KOPT-K1 (cell line): ENCODE measurements around the gene RPP14.
"Not testable (repeated sequence)": the region's sequence is repeated elsewhere in the genome, so short reads cannot be mapped to it uniquely, and the experiment has no call there.

Experiments
- H3K27ac ChIP-seq: fragments of 200-600 bp; sonication (generic); 2 replicates; pipeline ENCODE4 v1.5.1; 2016; ENCODE audit warnings: antibody characterized with exemption, mild to moderate bottlenecking, low read depth, low read length; ENCODE audit not compliant: poor library complexity, severe bottlenecking
- H3K36me3 ChIP-seq: fragments of 200-600 bp; sonication (generic); 2 replicates; pipeline ENCODE4 v1.5.1; 2017; ENCODE audit warnings: antibody characterized with exemption, mild to moderate bottlenecking, low read length, moderate library complexity; ENCODE audit not compliant: insufficient read depth
- H3K9me3 ChIP-seq: fragments of 200-600 bp; sonication (generic); 2 replicates; pipeline ENCODE4 v1.5.1; 2017; ENCODE audit warnings: antibody characterized with exemption, low read length, mild to moderate bottlenecking; ENCODE audit not compliant: insufficient read depth, poor library complexity, severe bottlenecking

RPP14 gene

DNA sequence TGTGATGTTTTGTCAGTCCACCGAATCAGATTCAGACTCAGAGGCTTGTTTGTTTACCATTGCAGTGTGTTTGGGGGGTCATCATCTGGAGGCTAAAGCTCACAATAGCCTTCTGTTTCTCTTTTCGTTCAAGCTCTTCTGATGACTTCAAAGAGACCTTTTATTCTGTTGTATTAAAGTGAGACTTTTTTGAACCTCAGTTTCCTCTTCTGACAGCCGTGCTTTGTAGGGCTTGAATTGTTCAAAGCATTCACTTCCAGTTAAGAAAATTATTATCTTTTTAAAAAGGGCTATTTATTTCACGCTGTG is 27.9 kb downstream of the RPP14 start:
- H3K9me3 ChIP-seq, result no peaks in the 10 kb centered on the region
- peaks cover 29% of the 10 kb centered on the region for H3K36me3 ChIP-seq
- H3K27ac ChIP-seq, result peak overlapping the region; percentile 86

DNA sequence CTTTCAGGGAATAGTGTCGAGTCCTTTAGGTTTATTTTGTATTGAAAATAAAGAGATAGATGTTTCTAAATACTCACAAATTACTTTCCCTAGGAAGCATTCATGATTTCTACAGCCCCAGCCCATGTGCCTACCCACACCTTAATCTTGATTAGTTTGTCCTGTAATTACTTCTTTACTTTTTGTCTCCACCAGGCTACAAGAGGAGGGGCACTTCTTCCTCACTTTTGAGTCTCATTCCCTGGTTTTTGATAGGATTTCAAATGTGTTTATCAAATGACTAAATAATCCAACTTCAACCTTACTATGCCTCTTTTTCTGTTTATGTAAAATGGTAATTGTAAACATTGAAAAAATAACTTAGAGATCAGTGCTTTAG is 28.4 kb downstream of the RPP14 start:
- Histone ChIP-seq H3K36me3 (peaks cover 34% of the 10 kb centered on the region), H3K9me3 (no peaks in the 10 kb centered on the region), H3K27ac (peak overlapping the region; percentile 86)

GRCh38 chr3:58335652-58335947 is 29.6 kb downstream of the RPP14 start:
- no peaks in the 10 kb centered on the region for H3K9me3 ChIP-seq
- peak overlapping the region; percentile 86 for H3K27ac ChIP-seq
- H3K36me3 ChIP-seq, result peaks cover 44% of the 10 kb centered on the region

- Histone ChIP-seq H3K27ac (peak overlapping the region; percentile 37), H3K9me3 (no peaks in the 10 kb centered on the region), H3K36me3 (peaks cover 51% of the 10 kb centered on the region)
Measured at GRCh38 chr3:58336135-58336882, 30.3 kb downstream of the RPP14 start.

DNA sequence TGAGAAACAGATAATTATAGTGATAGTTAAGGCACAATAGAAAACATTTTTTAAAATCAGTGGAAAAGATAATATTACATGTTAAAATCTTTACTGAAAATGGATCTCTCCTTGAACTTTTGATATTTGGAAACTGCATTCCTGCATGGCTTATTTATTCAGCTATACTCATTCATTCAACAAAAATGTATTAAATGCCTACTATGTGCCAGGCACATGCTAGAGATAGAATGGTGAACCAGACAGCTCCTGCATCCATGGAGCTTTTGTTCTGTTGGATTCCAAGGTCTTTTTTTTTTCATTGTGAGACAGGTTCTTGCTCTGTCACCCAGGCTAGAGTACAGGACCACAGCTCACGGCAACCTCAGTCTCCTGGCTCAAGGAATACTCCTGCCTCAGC is 31.1 kb downstream of the RPP14 start:
- no peaks in the 10 kb centered on the region for H3K9me3 ChIP-seq
- H3K27ac ChIP-seq, result no peak overlapping the region
- peaks cover 60% of the 10 kb centered on the region for H3K36me3 ChIP-seq

- H3K27ac ChIP-seq, H3K9me3 ChIP-seq: not testable (repeated sequence)
- H3K36me3 ChIP-seq, result peaks cover 77% of the 10 kb centered on the region
Measured at GRCh38 chr3:58339146-58339545, 33.1 kb downstream of the RPP14 start.

DNA sequence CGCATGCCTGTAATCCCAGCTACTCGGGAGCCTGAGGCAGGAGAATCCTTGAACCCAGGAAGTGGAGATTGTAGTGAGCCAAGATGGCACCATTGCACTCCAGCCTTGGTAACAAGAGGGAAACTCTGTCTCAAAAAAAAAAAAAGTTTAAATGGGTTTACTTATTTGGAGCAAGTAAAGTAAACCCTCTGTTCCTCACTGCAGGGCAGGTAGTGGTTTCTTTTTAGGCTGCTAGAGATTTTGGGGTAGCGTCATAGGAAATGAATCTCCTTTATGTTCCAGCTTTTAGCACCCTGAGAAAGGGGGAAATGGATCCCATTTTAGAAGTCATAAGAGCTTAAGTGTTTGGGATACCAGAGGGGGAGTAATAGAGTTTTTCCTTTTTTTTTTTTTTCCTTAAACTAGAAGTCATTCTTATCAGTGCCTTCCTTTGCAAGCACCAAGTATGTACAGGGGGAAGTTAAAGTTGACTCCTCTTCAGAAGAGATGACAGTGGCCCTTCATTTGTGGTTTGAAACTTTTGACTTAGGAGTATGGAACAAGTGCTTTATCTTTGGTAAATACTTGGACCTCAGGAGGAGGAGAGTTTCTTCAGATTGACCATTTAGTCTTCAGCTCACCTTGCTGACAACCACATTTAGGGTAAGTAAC is 34.7 kb downstream of the RPP14 start:
- Histone ChIP-seq H3K27ac (peak overlapping the region; percentile 62), H3K9me3 (no peaks in the 10 kb centered on the region), H3K36me3 (peaks cover 77% of the 10 kb centered on the region)

GRCh38 chr3:58341376-58341775 is 35.3 kb downstream of the RPP14 start:
- Histone ChIP-seq H3K27ac (peak overlapping the region; percentile 62), H3K9me3 (no peaks in the 10 kb centered on the region), H3K36me3 (peaks cover 73% of the 10 kb centered on the region)

- Histone ChIP-seq H3K27ac (peak overlapping the region; percentile 98), H3K9me3 (no peaks in the 10 kb centered on the region), H3K36me3 (peaks cover 60% of the 10 kb centered on the region)
Measured at GRCh38 chr3:58342676-58343075, 36.6 kb downstream of the RPP14 start.

GRCh38 chr3:58345457-58345856 is 39.4 kb downstream of the RPP14 start:
- peak overlapping the region; percentile 98 for H3K27ac ChIP-seq
- H3K36me3 ChIP-seq, result peaks cover 41% of the 10 kb centered on the region
- H3K9me3 ChIP-seq, result no peaks in the 10 kb centered on the region

DNA sequence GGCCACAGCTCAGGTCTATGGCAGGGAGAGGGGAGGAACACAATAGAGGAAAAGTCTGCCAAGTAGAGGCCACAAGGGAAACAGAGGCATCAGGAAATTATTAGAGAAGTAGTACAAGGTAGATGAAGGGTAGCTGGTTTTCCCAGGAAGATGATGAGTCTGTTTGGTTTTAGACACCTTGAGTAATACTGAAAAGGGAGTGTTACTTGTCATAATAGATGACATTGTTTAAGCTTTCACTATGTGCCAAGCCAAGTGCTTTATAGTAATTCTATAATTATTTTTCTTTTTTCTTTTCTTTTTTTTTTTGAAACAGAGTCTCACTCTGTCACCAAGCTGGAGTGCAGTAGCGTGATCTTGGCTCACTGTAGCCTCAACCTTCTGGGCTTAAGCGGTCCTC is 40.3 kb downstream of the RPP14 start:
- Histone ChIP-seq H3K36me3 (peaks cover 32% of the 10 kb centered on the region), H3K27ac (peak overlapping the region; percentile 98), H3K9me3 (no peaks in the 10 kb centered on the region)

DNA sequence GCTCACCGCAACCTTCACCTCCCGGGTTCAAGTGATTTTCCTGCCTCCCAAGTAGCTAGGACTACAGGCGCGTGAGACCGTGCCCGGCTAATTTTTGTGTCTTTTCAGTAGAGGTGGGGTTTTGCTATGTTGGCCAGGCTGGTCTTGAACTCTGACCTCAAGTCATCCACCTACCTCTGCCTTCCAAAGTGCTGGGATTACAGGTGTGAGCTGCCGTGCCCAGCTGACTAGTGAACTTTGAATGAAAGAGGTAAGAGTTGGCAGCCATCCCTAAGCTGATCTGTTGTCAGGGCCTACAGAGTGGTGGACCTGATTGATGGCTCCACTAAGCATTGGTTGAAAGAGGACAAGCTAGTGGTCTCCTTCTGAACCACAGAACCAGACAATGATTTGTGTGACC is 41.9 kb downstream of the RPP14 start:
- peaks cover 17% of the 10 kb centered on the region for H3K36me3 ChIP-seq
- peak overlapping the region; percentile 98 for H3K27ac ChIP-seq
- H3K9me3 ChIP-seq, result no peaks in the 10 kb centered on the region

DNA sequence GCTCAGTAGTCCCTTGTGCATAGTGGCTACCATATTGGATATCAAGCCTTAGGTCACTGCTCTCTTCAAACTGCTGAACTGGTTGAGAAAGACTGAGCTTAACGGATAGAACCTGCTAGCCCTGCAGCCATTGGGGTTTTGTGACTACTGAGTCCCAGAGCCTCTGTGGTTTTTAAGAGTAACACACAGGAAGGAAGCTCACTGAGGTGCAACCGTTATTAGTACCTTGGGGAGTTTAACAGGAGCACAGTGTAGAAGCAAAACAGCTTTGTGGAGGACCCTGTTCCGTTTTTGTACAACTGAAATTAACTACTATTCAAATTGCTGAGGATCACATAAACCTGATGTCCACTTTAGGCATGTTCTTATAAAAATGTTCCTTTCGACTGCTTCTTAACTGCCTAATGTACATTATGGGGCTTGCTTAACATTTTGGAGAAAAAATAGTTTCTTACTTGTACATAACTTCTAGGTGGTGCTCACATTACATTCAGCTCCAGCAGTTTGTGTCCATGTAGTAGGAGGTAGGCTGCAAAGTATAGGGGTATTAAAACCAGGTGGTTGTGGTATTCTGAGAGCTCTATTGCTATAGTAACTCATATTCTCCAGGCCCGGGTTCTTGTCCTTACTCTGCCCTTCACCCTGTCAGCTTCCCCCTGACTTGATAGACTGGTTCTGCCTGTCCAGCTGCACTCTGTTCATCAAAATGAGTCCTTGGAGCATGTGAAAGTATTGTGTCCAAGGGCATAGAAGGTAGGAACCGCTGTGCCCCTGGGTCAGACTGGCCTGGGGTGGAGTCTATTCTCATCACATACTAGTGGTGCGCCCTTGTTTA is 44.0 kb downstream of the RPP14 start:
- H3K9me3 ChIP-seq, result no peaks in the 10 kb centered on the region
- peak overlapping the region; percentile 98 for H3K27ac ChIP-seq
- H3K36me3 ChIP-seq, result peaks cover 6% of the 10 kb centered on the region; the same call in 1 of the 2 replicates

DNA sequence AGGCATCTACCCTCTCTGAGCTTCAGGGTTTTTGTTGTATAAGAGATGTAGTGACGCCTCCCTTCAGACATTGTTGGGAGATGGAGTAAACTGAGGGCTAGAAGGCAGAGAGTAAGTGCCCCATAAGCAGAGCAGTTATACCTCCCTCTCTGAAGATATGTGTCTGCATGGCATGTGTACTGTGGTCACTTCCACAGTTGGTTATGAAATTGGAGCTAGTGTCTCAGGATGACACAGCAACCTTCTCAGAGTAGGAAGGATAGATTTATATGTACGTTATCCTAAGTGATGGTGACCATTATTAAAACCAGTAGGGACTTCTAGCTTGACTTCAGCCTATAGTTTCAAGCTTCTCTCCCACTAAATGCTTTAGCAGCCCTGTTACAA is 44.6 kb downstream of the RPP14 start:
- H3K27ac ChIP-seq, result peak overlapping the region; percentile 98
- peaks cover 6% of the 10 kb centered on the region; the same call in 1 of the 2 replicates for H3K36me3 ChIP-seq
- H3K9me3 ChIP-seq, result no peaks in the 10 kb centered on the region

- Histone ChIP-seq H3K9me3 (no peaks in the 10 kb centered on the region), H3K36me3 (peaks cover 6% of the 10 kb centered on the region; the same call in 1 of the 2 replicates), H3K27ac (peak overlapping the region; percentile 98)
Measured at GRCh38 chr3:58351920-58352319, 45.9 kb downstream of the RPP14 start.
